HG03064 (cell line): ENCODE data around the gene MACROD1.

ENCODE experiments used
- ATAC-seq: cut with Tn5 transposase; IDR thresholded peaks from one replicate; pipeline ENCODE4 v1.9.1; 2021; ENCODE audit warnings: low read depth; ENCODE audit not compliant: unreplicated experiment

Gene MACROD1

GRCh38 chr11:64115531-64116522, 50.1 kb downstream of the MACROD1 start:
- no peak for ATAC-seq

- ATAC-seq, result no peak
These were observed 51.7 kb downstream of the MACROD1 start for GRCh38 chr11:64114231-64114630.

GRCh38 chr11:64113462-64113780, 52.5 kb downstream of the MACROD1 start:
- no peak for ATAC-seq

GRCh38 chr11:64112771-64113461, 53.0 kb downstream of the MACROD1 start:
- no peak for ATAC-seq

- ATAC-seq, result no peak
These were observed 55.2 kb downstream of the MACROD1 start for GRCh38 chr11:64110465-64111375.

GRCh38 chr11:64109332-64109731, 56.6 kb downstream of the MACROD1 start:
- ATAC-seq, result no peak

GRCh38 chr11:64107303-64107702, 58.6 kb downstream of the MACROD1 start:
- no peak for ATAC-seq

- ATAC-seq, result no peak
These were observed 61.3 kb downstream of the MACROD1 start for GRCh38 chr11:64104632-64105031.

- ATAC-seq, result no peak
These were observed 62.5 kb downstream of the MACROD1 start for GRCh38 chr11:64103277-64103985.

GRCh38 chr11:64102005-64102738, 63.7 kb downstream of the MACROD1 start:
- ATAC-seq, result no peak

GRCh38 chr11:64101461-64101860, 64.5 kb downstream of the MACROD1 start:
- ATAC-seq, result no peak

GRCh38 chr11:64100782-64101353, 65.0 kb downstream of the MACROD1 start:
- no peak for ATAC-seq

- ATAC-seq, result no peak
These were observed 65.6 kb downstream of the MACROD1 start for GRCh38 chr11:64100360-64100759.

GRCh38 chr11:64099436-64099835, 66.5 kb downstream of the MACROD1 start:
- ATAC-seq, result no peak

- no peak for ATAC-seq
These were observed 67.5 kb downstream of the MACROD1 start for GRCh38 chr11:64098318-64098831.

- no peak for ATAC-seq
These were observed 68.2 kb downstream of the MACROD1 start for GRCh38 chr11:64097468-64098317.

- no peak for ATAC-seq
These were observed 69.1 kb downstream of the MACROD1 start for GRCh38 chr11:64096835-64097234.

- ATAC-seq, result no peak
These were observed 70.0 kb downstream of the MACROD1 start for GRCh38 chr11:64095949-64096348.
